ENCODE results near the gene CNTN1. TPM values are rescaled to one million over a fixed set of nuclear protein-coding genes. Genes with fewer than 3 reads are reported as not detected.

CNTN1 gene
- total RNA-seq (10 to 100 TPM; 12.0 to 24.1 TPM), polyA plus RNA-seq (ENCODE audit: insufficient read depth, low read depth, low replicate concordance) (21.7 TPM)
- long read RNA-seq, donor 1, full-length matches to known transcripts: 1 of 1 reads
- long read RNA-seq, donor 1, partial matches to known transcripts: 0 of 1 reads
- long read RNA-seq, donor 1, other reads (novel, unspliced or antisense): 0 of 1 reads
- long read RNA-seq, donor 2, full-length matches to known transcripts: 1 of 1 reads
- long read RNA-seq, donor 2, partial matches to known transcripts: 0 of 1 reads
- long read RNA-seq, donor 2, other reads (novel, unspliced or antisense): 0 of 1 reads

- H3K27ac ChIP-seq: no peak within 1 kb of the TSS
- no peak for TF ChIP-seq POLR2A (IDR thresholded peaks at IDR 0.05)
- no peak for TF ChIP-seq CTCF (IDR thresholded peaks at IDR 0.05)
- intact Hi-C loops (cut with DNase I; ENCODE audit: low total_unique reads): no loop called here
- H3K27me3 ChIP-seq: no peaks in the 10 kb centered on the region
- peak; percentile 92 for DNase-seq
- H3K9me3 ChIP-seq: no peaks in the 10 kb centered on the region
- H3K4me1 ChIP-seq: no peaks in the 10 kb centered on the region
- H3K36me3 ChIP-seq (ENCODE audit: low read depth, missing control alignments): no peaks in the 10 kb centered on the region
- peak within 1 kb of the TSS; percentile 76 to 86 for H3K4me3 ChIP-seq
- 2 to 3% methylated on average over 22 to 31 of the region's 31 CpGs for WGBS, 2 donors
Measured at GRCh38 chr12:40691913-40692764, at the start of gene CNTN1. Gene CNTN1, plus strand, starts transcription at chr12:40692439.

- intact Hi-C loops (cut with DNase I; ENCODE audit: low total_unique reads): no loop called here
- Histone ChIP-seq H3K4me1 (no peaks in the 10 kb centered on the region), H3K27me3 (no peaks in the 10 kb centered on the region), H3K27ac (no peak overlapping the region), H3K4me3 (no peak overlapping the region), H3K9me3 (no peaks in the 10 kb centered on the region), H3K36me3 (ENCODE audit: low read depth, missing control alignments) (no peaks in the 10 kb centered on the region)
- TF ChIP-seq CTCF (IDR thresholded peaks at IDR 0.05) (no peak), POLR2A (IDR thresholded peaks at IDR 0.05) (no peak)
- DNase-seq: no peak
Measured at GRCh38 chr12:40643506-40643905, 48.7 kb upstream of the CNTN1 start.

GRCh38 chr12:40643976-40644375 is 48.3 kb upstream of the CNTN1 start:
- Histone ChIP-seq H3K4me1 (no peaks in the 10 kb centered on the region), H3K4me3 (no peak overlapping the region), H3K27ac (no peak overlapping the region), H3K36me3 (ENCODE audit: low read depth, missing control alignments) (no peaks in the 10 kb centered on the region), H3K27me3 (no peaks in the 10 kb centered on the region), H3K9me3 (no peaks in the 10 kb centered on the region)
- TF ChIP-seq CTCF (IDR thresholded peaks at IDR 0.05) (no peak), POLR2A (IDR thresholded peaks at IDR 0.05) (no peak)
- intact Hi-C loops (cut with DNase I; ENCODE audit: low total_unique reads): no loop called here
- 42 to 46% methylated on average over 1 of the region's 1 CpG for WGBS, 2 donors
- no peak for DNase-seq

- DNase-seq: no peak
- H3K9me3 ChIP-seq: no peaks in the 10 kb centered on the region
- WGBS, 2 donors: 65% methylated on average over 2 of the region's 2 CpGs
- intact Hi-C loops (cut with DNase I; ENCODE audit: low total_unique reads): no loop called here
- H3K36me3 ChIP-seq (ENCODE audit: low read depth, missing control alignments): no peaks in the 10 kb centered on the region
- no peak overlapping the region for H3K27ac ChIP-seq
- H3K4me3 ChIP-seq: no peak overlapping the region
- no peaks in the 10 kb centered on the region for H3K27me3 ChIP-seq
- TF ChIP-seq POLR2A (IDR thresholded peaks at IDR 0.05): no peak
- TF ChIP-seq CTCF (IDR thresholded peaks at IDR 0.05): no peak
- no peaks in the 10 kb centered on the region for H3K4me1 ChIP-seq
Measured at GRCh38 chr12:40644708-40645107, 47.5 kb upstream of the CNTN1 start.

All from testis (tissue), 5 donors.